GM12872 (cell line): Measurements from ENCODE around the gene CEP126.

Experiments
- TF ChIP-seq, protein P1 (sequence below): IDR thresholded peaks from 3 replicates; pipeline ENCODE4 v1.5.1; 2011; ENCODE audit warnings: low read depth, mild to moderate bottlenecking, low read length, moderate library complexity; ENCODE audit not compliant: insufficient read depth

Gene CEP126

GRCh38 chr11:101960231-101960630 lies 45.4 kb downstream of the CEP126 start:
- TF ChIP-seq, protein P1, sequence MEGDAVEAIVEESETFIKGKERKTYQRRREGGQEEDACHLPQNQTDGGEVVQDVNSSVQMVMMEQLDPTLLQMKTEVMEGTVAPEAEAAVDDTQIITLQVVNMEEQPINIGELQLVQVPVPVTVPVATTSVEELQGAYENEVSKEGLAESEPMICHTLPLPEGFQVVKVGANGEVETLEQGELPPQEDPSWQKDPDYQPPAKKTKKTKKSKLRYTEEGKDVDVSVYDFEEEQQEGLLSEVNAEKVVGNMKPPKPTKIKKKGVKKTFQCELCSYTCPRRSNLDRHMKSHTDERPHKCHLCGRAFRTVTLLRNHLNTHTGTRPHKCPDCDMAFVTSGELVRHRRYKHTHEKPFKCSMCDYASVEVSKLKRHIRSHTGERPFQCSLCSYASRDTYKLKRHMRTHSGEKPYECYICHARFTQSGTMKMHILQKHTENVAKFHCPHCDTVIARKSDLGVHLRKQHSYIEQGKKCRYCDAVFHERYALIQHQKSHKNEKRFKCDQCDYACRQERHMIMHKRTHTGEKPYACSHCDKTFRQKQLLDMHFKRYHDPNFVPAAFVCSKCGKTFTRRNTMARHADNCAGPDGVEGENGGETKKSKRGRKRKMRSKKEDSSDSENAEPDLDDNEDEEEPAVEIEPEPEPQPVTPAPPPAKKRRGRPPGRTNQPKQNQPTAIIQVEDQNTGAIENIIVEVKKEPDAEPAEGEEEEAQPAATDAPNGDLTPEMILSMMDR: no peak

GRCh38 chr11:101974255-101974654 lies 59.4 kb downstream of the CEP126 start:
- TF ChIP-seq, protein P1: no peak

DNA sequence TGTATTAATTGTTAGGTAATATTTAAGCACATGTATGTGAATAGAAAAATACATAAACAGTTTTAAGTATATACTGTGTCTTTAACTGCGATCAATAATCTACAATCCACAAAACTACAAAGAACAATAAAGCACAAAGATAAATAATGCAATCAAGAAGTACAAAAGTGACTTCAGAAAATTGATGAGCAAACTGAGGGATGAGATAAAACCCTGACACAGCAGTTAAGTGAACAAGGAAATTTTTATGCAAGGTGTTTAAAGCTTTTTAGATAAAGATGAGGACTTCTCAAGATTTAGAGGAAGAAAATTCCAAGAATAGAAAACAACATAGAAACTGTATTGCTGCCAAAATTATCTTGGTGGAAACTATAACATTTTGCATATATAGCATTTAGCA lies 60.0 kb downstream of the CEP126 start:
- TF ChIP-seq, protein P1: no peak

- TF ChIP-seq, protein P1: no peak
Measured at GRCh38 chr11:101975734-101976133, 60.9 kb downstream of the CEP126 start.

DNA sequence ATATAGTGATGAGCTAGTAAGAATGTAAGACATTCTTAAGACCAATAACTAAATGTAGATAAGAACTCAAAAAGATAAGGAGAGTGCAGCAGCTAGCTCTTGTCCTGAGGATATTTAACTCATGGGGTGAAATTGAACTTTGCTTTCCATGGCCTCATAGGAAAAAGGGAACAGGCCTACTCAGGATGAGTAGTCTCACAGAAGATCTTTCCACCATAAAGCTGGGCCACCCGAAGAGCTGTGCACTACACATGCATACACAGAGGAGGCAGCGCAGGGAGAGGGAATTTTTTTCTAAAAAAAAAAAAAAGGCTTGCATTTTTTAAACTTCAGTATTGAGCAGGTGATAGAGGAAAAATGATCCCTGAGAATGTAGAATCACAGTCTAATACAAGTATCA lies 72.6 kb downstream of the CEP126 start:
- TF ChIP-seq, protein P1: no peak

DNA sequence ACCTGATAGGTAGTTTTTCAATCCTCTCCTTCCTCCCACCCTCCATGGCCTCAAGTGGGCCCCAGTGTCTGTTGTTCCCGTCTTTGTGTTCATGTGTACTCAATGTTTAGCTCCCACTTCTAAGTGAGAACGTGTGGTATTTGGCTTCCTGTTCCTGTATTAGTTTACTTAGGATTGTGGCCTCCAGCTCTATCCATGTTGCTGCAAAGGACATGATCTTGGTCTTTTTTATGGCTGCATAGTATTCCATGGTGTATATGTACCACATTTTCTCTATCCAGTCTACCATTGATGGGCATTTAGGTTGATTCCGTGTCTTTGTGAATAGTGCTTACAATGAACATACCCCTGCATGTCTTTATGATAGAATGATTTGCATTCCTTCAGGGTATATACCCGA lies 78.4 kb downstream of the CEP126 start:
- TF ChIP-seq, protein P1: no peak

GRCh38 chr11:101996111-101996510 lies 81.3 kb downstream of the CEP126 start:
- TF ChIP-seq, protein P1: no peak
